GM12873 (cell line): ENCODE data around the gene MTARC1.

Experiments used
- CTCF ChIP-seq: IDR thresholded peaks from 2 replicates; pipeline ENCODE4 v1.5.1; 2012; ENCODE audit warnings: low read depth, mild to moderate bottlenecking, moderate library complexity, low read length, control low read depth; ENCODE audit not compliant: insufficient read depth; ENCODE audit errors: missing control alignments

The MTARC1 gene

GRCh38 chr1:220808345-220809186, 21.9 kb downstream of the MTARC1 start:
- TF ChIP-seq CTCF, result no peak

GRCh38 chr1:220809187-220809550, 22.5 kb downstream of the MTARC1 start:
- no peak for TF ChIP-seq CTCF

GRCh38 chr1:220809704-220810103, 23.0 kb downstream of the MTARC1 start:
- TF ChIP-seq CTCF, result no peak

- TF ChIP-seq CTCF, result peak; percentile 93
Observed at GRCh38 chr1:220810179-220810653, 23.5 kb downstream of the MTARC1 start.

- no peak for TF ChIP-seq CTCF
Observed at GRCh38 chr1:220810963-220811362, 24.2 kb downstream of the MTARC1 start.

GRCh38 chr1:220811695-220812094, 25.0 kb downstream of the MTARC1 start:
- TF ChIP-seq CTCF, result no peak

- TF ChIP-seq CTCF, result no peak
Observed at GRCh38 chr1:220812308-220812707, 25.6 kb downstream of the MTARC1 start.
